Subcutaneous abdominal adipose tissue (tissue), 5 donors: ENCODE data around the gene RPRD1B.

Source experiments
- H3K27ac ChIP-seq: one replicate; pipeline ENCODE4 v1.7.0; 2013; ENCODE audit warnings: low read depth, mild to moderate bottlenecking, inconsistent platforms, low read length, moderate library complexity
- H3K27me3 ChIP-seq, 5 donors: one replicate each; pipeline ENCODE4 v1.7.0; 2013; ENCODE audit warnings: low read length in 5 of 5, inconsistent platforms in 1 of 5; ENCODE audit not compliant: control insufficient read depth in 5 of 5, insufficient read depth in 4 of 5
- H3K36me3 ChIP-seq, 5 donors: one replicate each; pipeline ENCODE4 v1.7.0; 2013; ENCODE audit warnings: low read length in 5 of 5; ENCODE audit not compliant: control insufficient read depth in 5 of 5, insufficient read depth in 5 of 5
- H3K4me1 ChIP-seq, 5 donors: one replicate each; pipeline ENCODE4 v1.7.0; 2013; ENCODE audit warnings: low read length in 5 of 5, mild to moderate bottlenecking in 3 of 5, moderate library complexity in 1 of 5; ENCODE audit not compliant: control insufficient read depth in 5 of 5, insufficient read depth in 5 of 5
- H3K4me3 ChIP-seq, 5 donors: one replicate each; pipeline ENCODE4 v1.7.0; 2013; ENCODE audit warnings: low read length in 5 of 5, low read depth in 1 of 5
- H3K9ac ChIP-seq, 5 donors: one replicate each; pipeline ENCODE4 v1.7.0; 2013; ENCODE audit warnings: low read length in 5 of 5, mild to moderate bottlenecking in 4 of 5, moderate library complexity in 3 of 5
- H3K9me3 ChIP-seq, 5 donors: one replicate each; pipeline ENCODE4 v1.7.0; 2013; ENCODE audit warnings: low read length in 5 of 5; ENCODE audit not compliant: control insufficient read depth in 5 of 5
- donor health status: healthy.
- donor health status: healthy.
- donor health status: healthy.
- donor health status: healthy.
- donor health status: healthy.

Gene RPRD1B

GRCh38 chr20:38055294-38055693 lies 21.7 kb downstream of the RPRD1B start:
- Histone ChIP-seq H3K4me3 (no peak overlapping the region), H3K9me3 (no peaks in the 10 kb centered on the region), H3K9ac (no peak overlapping the region), H3K36me3 (peaks cover 27 to 61% (median 44%) of the 10 kb centered on the region in 5 donors), H3K4me1 (peaks cover 0 to 7% (median 5%) of the 10 kb centered on the region in 5 donors), H3K27ac (no peak overlapping the region), H3K27me3 (no peaks in the 10 kb centered on the region)

DNA sequence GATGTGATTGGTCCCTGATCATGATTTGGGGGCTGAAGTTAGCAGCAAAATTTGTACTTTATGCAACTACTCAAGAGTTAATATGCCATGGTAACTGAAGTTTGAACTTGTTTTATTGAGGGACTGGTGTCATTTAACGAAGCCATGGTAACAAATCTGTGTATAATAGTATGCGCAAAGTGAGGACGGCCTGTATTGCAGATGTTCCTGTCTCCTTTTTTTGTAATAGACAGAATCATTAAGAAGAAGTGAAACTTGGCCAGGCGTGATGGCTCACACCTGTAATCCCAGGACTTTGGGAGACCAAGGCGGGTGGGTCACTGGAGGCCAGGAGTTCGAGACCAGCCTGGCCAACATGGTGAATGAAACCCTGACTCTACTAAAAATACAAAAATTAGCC lies 22.3 kb downstream of the RPRD1B start:
- H3K27ac ChIP-seq, result no peak overlapping the region

DNA sequence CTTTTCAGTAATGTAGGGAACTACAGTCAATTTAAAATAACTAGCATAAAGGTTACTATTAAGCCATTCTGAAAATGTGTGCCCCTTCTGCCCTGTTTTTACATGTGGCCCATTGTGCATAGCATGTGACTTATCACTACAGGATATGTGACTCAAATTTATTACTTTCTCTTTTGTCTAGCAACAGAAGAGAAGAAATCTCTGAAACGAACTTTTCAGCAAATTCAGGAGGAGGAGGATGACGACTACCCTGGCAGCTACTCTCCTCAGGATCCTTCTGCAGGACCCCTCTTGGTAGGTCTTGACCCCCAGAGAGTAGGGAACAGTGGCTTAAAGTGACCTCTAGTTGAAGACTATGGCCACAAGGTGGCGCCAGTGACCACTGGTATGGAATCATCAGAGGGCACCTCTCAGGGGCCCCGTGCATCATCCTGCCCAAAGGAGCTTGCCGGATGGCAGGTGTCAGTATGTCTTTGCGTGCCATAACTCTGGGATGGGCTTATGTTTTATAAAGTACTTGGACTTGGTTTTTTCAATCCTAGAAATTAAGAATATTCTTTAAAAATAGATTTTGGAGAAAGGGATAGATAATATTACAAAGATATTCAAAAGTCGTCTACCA lies 23.9 kb downstream of the RPRD1B start:
- H3K27me3 ChIP-seq, result no peaks in the 10 kb centered on the region
- H3K27ac ChIP-seq, result no peak overlapping the region
- no peak overlapping the region for H3K4me3 ChIP-seq
- no peaks in the 10 kb centered on the region for H3K9me3 ChIP-seq
- H3K4me1 ChIP-seq, result peaks cover 0 to 6% (median 4%) of the 10 kb centered on the region in 5 donors
- H3K9ac ChIP-seq, result peak overlapping the region in 1 of 5 donors; percentile 19
- peaks cover 40 to 71% (median 50%) of the 10 kb centered on the region in 5 donors for H3K36me3 ChIP-seq

More for the DNA sequence above, 22.3 kb downstream of the RPRD1B start:
- Histone ChIP-seq H3K4me3 (no peak overlapping the region), H3K9ac (no peak overlapping the region), H3K36me3 (peaks cover 30 to 64% (median 46%) of the 10 kb centered on the region in 5 donors), H3K4me1 (peaks cover 0 to 6% (median 4%) of the 10 kb centered on the region in 5 donors), H3K9me3 (no peaks in the 10 kb centered on the region), H3K27me3 (no peaks in the 10 kb centered on the region)

DNA sequence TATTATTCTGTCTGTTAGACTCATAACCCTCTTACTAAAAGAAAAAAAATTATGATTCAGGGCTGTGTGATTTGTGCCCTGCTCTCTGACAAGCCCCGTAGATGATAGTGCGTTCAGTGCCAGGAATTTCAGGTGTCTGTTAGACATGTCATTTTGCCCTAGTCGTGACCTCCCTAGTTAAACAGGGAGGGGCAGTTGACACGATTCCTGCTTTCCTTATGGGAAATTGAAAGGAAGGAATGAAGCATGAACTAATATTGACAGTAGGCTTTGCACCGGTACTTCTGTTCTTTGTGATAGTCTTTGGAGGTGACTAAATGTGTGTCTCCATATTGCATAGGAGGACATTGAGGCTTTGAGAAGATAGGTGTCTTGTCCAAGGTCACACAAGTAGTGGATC lies 26.3 kb downstream of the RPRD1B start:
- Histone ChIP-seq H3K27ac (no peak overlapping the region), H3K27me3 (no peaks in the 10 kb centered on the region), H3K4me1 (peaks cover 0 to 4% (median 0%) of the 10 kb centered on the region in 5 donors), H3K4me3 (no peak overlapping the region), H3K9ac (no peak overlapping the region), H3K9me3 (no peaks in the 10 kb centered on the region), H3K36me3 (peaks cover 39 to 78% (median 67%) of the 10 kb centered on the region in 5 donors)

- Histone ChIP-seq H3K27me3 (no peaks in the 10 kb centered on the region), H3K9ac (no peak overlapping the region), H3K27ac (no peak overlapping the region), H3K4me3 (no peak overlapping the region), H3K9me3 (no peaks in the 10 kb centered on the region), H3K36me3 (peaks cover 39 to 76% (median 72%) of the 10 kb centered on the region in 5 donors), H3K4me1 (peaks cover 0 to 4% (median 0%) of the 10 kb centered on the region in 5 donors)
These were observed 27.0 kb downstream of the RPRD1B start for GRCh38 chr20:38060536-38060935.

- no peak overlapping the region for H3K27ac ChIP-seq
- no peak overlapping the region for H3K9ac ChIP-seq
- H3K9me3 ChIP-seq, result no peaks in the 10 kb centered on the region
- H3K4me1 ChIP-seq, result peaks cover 0 to 4% (median 0%) of the 10 kb centered on the region in 5 donors
- peaks cover 43 to 77% (median 75%) of the 10 kb centered on the region in 5 donors for H3K36me3 ChIP-seq
- H3K4me3 ChIP-seq, result no peak overlapping the region
- no peaks in the 10 kb centered on the region for H3K27me3 ChIP-seq
These were observed 27.6 kb downstream of the RPRD1B start for GRCh38 chr20:38061109-38061508.

- H3K27ac ChIP-seq, result no peak overlapping the region
- H3K4me1 ChIP-seq, result peaks cover 0 to 4% (median 0%) of the 10 kb centered on the region in 5 donors
- no peaks in the 10 kb centered on the region for H3K9me3 ChIP-seq
- no peak overlapping the region for H3K4me3 ChIP-seq
- H3K27me3 ChIP-seq, result no peaks in the 10 kb centered on the region
- H3K36me3 ChIP-seq, result peaks cover 47 to 86% (median 84%) of the 10 kb centered on the region in 5 donors
- H3K9ac ChIP-seq, result no peak overlapping the region
These were observed 29.3 kb downstream of the RPRD1B start for GRCh38 chr20:38062890-38063289.

- Histone ChIP-seq H3K36me3 (peaks cover 45 to 83% (median 83%) of the 10 kb centered on the region in 5 donors), H3K9me3 (no peaks in the 10 kb centered on the region), H3K27ac (no peak overlapping the region), H3K9ac (no peak overlapping the region), H3K27me3 (no peaks in the 10 kb centered on the region), H3K4me3 (no peak overlapping the region), H3K4me1 (peaks cover 0 to 4% (median 0%) of the 10 kb centered on the region in 5 donors)
These were observed 30.5 kb downstream of the RPRD1B start for GRCh38 chr20:38063911-38064530.

GRCh38 chr20:38065764-38066375 lies 32.3 kb downstream of the RPRD1B start:
- Histone ChIP-seq H3K27ac (no peak overlapping the region), H3K9me3 (no peaks in the 10 kb centered on the region), H3K9ac (no peak overlapping the region), H3K27me3 (no peaks in the 10 kb centered on the region), H3K4me1 (peaks cover 0 to 4% (median 0%) of the 10 kb centered on the region in 5 donors), H3K4me3 (no peak overlapping the region), H3K36me3 (peaks cover 44 to 82% (median 78%) of the 10 kb centered on the region in 5 donors)
